Spleen (tissue), 7 donors: ENCODE data around the gene NPVF.

ENCODE experiments used
- POLR2A ChIP-seq, 3 donors: fragments of 450-650 bp; IDR thresholded peaks; one replicate each; pipeline ENCODE4 v1.5.1; 2017; ENCODE audit warnings: antibody characterized with exemption in 3 of 3, mild to moderate bottlenecking in 1 of 3
- POLR2AphosphoS5 ChIP-seq, 3 donors: sonication (generic); formaldehyde crosslinking; IDR thresholded peaks; one replicate each; pipeline ENCODE4 v1.5.1; 2017; ENCODE audit warnings: antibody characterized with exemption in 3 of 3
- TF ChIP-seq, protein P1 (sequence below), 11 experiments: fragments of 200-600 bp in 7 of 11; fragments of 450-650 bp in 4 of 11; sonication (generic) in 4 of 11; IDR thresholded peaks in 8 of 11; conservative IDR thresholded peaks in 3 of 11; 1 replicate in 7 of 11; 2 replicates in 4 of 11; pipeline versions ENCODE4 v1.4.0 to v1.8.0; 2016 to 2021; ENCODE audit warnings: antibody characterized with exemption in 11 of 11, inconsistent platforms in 4 of 11, mild to moderate bottlenecking in 1 of 11
- donor health status: DM: no; HTN: no; CAD: no; lungs with moderate emphysema.
- donor health status: DM: no; HTN: no; CAD: no.
- donor health status: DM: no; HTN: no; CAD: no.

DNA sequence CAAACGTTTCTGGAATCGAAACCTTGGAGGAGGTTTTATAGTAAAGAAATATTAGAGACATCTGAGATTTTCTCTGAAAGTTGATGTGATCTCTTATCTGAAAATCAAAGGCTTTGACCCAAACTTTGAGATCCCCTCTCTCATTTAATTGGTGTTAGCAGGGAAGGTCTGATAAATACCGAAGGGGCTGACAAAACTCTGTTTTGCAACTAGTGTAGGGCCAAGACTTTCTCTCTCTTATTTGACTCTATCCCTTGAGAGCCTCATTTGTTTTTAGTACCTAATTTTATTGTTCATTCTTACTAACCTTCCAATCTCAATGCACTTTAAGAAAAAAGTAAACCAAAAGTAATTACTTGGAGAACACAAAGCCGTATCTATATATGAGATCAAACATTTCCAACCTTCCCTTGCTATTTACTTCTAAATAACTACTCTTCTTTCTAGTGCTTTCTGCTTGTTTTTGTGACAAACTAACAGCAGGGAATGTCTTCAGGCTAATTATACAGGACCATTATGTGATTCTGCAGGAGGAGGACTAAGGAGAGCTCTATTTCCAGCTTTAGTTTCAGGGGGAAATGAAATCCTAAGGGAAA is 33.4 kb upstream of the NPVF start:
- TF ChIP-seq, protein P1, sequence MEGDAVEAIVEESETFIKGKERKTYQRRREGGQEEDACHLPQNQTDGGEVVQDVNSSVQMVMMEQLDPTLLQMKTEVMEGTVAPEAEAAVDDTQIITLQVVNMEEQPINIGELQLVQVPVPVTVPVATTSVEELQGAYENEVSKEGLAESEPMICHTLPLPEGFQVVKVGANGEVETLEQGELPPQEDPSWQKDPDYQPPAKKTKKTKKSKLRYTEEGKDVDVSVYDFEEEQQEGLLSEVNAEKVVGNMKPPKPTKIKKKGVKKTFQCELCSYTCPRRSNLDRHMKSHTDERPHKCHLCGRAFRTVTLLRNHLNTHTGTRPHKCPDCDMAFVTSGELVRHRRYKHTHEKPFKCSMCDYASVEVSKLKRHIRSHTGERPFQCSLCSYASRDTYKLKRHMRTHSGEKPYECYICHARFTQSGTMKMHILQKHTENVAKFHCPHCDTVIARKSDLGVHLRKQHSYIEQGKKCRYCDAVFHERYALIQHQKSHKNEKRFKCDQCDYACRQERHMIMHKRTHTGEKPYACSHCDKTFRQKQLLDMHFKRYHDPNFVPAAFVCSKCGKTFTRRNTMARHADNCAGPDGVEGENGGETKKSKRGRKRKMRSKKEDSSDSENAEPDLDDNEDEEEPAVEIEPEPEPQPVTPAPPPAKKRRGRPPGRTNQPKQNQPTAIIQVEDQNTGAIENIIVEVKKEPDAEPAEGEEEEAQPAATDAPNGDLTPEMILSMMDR (IDR thresholded peaks at IDR 0.05 in 8 of 11, conservative IDR thresholded peaks at IDR 0.05 in 3 of 11): no peak
- TF ChIP-seq POLR2A (IDR thresholded peaks at IDR 0.05): no peak
- no peak for TF ChIP-seq POLR2AphosphoS5 (IDR thresholded peaks at IDR 0.05)
